HTERT RPE-1 (cell line): ENCODE results near the gene RPS15A.
"Not testable (repeated sequence)": the region's sequence is repeated elsewhere in the genome, so short reads cannot be mapped to it uniquely, and the experiment has no call there.

Source experiments
- in situ Hi-C: fragments of 300-500 bp; cut with MboI; formaldehyde crosslinking; loops from 4 replicates; pipeline ENCODE4 v1.14.3; 2020; ENCODE audit warnings: low sequenced_read_pairs

Gene RPS15A

DNA sequence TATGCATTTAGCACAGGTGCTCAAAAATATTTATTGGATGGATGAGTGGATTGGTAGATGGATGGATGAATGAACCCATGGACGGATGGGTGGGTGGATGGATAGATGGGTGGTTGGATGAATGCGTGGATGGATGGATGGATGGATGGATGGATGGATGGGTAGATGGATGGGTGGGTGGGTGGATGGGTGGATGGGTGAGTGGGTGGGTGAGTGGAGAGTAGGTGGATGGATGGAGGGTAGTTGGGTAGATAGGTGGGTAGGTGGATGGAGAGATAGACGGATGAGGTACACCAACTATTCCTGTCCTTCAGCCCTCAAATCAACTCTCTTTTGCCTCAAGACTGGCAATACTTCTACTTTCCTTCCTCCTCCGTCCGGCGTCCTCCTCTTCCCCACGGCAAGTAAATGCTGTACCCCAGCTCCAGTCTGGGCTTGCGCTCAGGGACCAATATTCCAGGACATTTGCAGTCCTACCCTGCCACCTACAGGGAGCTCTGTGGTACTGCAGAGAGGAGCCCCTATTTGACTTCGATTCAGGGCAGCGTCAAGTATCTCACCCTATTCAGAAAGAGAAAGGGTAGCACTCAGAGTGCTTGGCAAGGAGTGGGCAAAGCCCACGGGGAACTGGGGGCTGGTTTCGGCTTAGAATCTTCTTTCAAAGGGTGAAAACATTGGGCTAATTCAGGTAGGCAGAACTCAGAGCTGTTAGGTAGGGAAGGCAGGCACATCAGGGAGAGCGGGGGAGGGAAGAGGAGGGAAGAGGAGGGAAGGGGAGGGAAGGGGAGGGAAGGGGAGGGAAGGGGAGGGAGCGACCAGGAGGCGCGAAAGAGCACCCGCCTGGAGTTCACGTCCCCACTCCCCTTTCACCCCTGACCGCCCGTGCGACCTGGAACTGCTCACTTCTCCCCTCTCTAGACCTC, 30.3 kb downstream of the RPS15A start:
- in situ Hi-C loops, result not testable (repeated sequence)

DNA sequence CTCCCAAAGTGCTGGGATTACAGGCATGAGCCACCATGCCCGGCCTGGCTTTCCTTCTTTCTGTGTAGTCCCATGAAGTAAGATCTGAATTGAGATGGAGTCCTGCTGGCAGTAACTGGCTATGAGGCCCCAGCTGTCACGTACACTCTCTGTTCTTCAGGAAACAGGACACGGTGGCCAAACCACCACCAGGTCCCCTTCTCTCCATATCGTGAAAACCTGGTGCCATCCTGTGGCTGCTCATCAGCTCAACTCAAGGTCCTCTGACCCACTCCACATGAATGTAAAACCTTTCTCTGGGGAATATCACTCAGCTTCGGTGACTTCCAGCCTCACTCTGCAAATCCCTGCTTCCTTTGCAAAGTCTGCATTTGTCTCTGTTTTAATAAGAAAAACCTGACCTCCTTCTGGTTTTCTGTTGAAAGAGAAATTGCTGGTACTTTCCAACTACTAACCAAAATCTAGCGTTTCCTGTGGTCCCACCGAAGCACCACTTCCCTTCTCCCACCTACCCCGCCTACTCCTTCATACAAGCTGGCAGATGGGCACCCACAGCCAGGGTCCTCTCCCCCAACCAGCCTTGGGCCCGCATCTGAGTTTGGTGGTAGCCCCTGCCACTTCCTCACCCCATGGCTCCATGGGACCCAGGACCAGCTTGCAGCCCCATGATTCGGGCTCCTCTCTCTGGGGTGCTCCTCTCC, 32.0 kb downstream of the RPS15A start:
- in situ Hi-C loops, result not testable (repeated sequence)

DNA sequence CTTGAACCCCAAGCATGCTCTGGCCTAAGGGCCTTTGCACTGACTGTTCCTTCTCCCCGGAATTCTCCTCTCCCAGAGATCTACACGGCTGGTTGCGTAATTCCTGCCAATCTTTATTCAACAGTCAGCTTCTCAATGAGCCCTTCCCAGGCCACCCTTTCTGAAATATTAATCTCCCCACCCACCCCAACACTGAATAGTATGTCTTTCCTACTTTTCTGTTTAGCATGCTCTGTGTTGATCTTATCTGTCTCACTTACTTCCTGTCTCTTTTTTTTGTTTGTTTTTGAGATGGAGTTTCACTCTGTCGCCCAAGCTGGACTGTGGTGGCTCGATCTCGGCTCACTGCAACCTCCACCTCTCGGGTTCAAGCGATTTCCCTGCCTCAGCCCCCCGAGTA, 33.5 kb downstream of the RPS15A start:
- in situ Hi-C loops, result not testable (repeated sequence)

DNA sequence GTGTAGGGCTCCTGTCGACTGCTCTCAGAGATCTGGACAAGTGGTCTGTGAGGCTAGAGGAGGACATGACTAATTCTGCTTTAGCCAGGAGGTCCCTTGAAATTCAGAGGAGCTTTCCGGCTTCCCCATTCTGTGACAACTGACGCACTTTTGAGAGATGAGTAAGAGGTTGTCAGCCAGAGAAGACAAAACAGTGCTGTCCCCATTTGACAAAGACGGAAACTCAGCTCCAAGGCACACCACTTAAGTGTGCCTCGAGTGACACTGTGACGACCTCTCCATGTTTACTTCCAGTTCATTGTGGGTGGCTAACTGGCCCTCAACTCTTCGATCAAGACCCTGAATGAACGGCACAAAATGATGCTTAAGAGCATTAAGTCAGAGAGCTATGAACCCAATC, 47.3 kb downstream of the RPS15A start:
- in situ Hi-C loops, result not testable (repeated sequence)

DNA sequence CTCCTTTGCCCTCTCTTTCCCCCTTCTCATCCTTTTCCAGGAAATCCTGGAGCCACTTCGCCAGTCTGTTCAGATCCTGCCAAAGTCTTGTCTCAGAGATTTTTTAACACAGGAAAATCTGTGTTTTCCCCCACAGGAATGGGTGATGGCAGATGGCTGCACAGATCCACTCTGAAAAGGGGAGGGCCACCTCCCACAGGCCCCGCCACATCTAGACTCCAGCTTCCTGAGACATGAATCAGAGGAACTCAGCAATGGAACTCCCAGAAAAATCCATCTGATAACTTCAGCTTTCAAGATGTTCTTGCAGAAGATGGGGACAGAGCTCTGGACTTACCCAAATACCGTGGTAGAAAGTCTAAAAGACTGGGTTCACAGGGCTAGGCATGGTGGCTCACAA, 50.1 kb downstream of the RPS15A start:
- in situ Hi-C loops, result not testable (repeated sequence)

DNA sequence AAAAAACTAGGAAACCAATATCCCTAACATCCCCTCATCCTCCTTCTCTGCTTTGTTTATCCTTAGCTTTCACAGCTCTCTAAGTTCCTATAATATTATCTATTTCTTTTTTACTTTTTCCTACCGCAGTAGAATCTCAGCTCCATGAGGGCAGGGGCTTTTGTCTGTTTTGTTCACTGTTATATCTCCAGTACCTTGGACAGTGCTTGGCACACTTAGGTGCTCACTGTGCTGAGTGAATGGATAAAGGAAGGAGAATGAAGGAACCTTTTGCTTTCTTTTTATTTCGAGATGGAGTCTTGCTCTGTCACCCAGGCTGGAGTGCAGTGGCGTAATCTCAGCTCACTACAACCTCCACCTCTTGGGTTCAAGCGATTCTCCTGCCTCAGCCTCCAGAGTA, 51.4 kb downstream of the RPS15A start:
- in situ Hi-C loops, result not testable (repeated sequence)

DNA sequence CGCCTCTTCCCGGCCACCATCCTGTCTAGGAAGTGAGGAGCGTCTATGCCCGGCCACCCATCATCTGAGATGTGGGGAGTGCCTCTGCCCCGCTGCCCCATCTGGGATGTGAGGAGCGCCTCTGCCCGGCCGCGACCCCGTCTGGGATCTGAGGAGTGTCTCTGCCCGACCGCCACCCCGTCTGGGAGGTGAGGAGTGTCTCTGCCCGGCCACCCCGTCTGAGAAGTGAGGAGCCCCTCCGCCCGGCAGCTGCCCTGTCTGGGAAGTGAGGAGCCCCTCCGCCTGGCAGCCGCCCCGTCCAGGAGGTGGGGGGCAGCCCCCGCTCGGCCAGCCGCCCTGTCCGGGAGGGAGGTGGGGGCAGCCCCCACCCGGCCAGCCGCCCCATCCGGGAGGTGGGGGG, 55.9 kb downstream of the RPS15A start:
- in situ Hi-C loops, result not testable (repeated sequence)
